Dermis microvascular lymphatic vessel endothelial cell (primary cell): ENCODE results near the gene FAM118A. TPM values are rescaled to one million over a fixed set of nuclear protein-coding genes. Genes with fewer than 3 reads are reported as not detected.
A peak's percentile ranks its signal among the peaks of the same experiment; 100 is the strongest.
"Not testable (repeated sequence)": the region's sequence is repeated elsewhere in the genome, so short reads cannot be mapped to it uniquely, and the experiment has no call there.

Experiments
- DNase-seq, 2 donors: peaks; one replicate each; pipeline versions ENCODE4 v3.0.0 to v3.0.0-alpha.2; 2010; ENCODE audit warnings: low read depth in 2 of 2
- total RNA-seq: library from RNA; depleted of rRNA; stranded (reverse); fragments of >200 nt; gene quantifications from 2 replicates; pipeline ENCODE4 v1.2.1, GENCODE V29; 2014

The FAM118A gene
- total RNA-seq, 1 donor from 2014 or later, result 9.0 TPM

DNA sequence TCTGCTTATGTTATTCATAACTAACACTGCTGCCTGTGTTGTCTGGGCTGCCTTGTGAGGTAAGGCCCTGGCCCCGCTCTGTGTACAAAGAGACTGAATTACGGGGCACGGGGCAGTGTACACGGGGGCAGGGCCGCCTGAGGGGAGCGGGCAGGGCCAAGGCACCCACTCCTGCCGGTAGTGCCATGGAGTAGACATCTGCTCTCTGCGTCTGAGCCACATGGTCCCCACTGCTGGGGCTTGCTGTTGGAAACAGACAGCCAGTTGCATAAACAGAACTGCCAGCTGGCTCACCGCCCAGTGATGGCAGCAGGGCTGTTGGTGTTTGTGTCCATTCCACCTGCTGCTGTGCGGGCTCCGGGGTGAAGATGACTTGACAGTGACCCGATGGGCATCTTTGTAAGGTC, 19.8 kb downstream of the FAM118A start:
- peak; percentile 60 to 68 for DNase-seq

- no peak for DNase-seq
Measured at GRCh38 chr22:45330548-45330947, 20.8 kb downstream of the FAM118A start.

DNA sequence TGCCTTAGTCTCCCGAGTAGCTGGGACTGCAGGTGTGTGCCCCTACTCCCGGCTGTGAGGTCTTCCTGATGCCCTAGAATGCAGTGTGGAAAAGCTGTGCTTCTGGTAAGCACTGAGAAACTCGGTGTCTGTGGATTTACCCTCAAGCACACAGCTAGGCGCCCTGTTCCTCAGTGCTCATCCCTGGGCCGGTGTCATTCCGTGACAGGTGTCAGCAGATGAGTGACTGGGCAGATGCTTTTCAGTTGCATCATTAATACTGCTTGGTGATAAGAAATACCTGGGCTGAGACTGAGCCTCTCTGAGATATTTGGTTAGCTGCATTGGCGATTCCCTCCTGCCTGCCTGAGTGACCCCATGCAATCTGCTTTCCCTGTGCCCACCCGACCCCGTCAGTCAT, 21.8 kb downstream of the FAM118A start:
- no peak for DNase-seq

DNA sequence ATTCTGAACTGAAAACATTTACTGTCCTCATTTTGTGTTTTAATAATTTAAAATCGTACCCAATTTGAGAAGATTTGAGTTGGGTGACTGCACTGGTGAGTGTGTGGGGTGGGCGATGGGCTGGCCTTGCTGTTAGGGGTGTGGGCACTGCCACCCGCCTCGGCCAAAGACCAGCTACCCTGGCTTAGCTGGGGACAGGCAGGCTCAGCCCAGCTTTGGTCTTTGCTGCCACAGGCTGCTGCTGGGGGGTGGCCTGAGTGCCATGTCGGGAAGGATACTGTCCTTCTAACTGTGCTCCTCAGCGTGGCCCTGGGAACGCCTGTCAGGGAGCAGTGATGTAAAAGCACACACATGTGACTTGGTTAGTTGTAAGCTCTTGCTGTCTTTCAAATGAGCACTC, 22.3 kb downstream of the FAM118A start:
- DNase-seq, result no peak

DNA sequence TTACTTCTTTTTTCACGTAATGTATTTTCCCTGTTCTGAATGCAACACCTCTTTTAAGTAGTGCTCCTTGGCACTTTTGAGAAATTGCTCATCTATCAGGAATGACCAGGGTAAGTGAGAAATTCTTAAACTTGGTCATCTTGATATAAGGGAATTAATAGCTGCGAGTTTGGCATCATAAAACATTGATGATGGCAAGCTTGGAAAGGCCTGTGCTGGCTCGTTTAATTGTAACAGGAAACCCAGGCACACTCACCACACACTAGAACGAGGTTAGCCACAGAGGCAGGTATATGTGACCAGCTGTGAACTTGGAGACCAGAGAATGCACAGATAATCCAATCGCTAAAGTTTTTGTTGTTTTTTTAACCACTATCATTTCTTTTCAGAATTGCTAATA, 24.3 kb downstream of the FAM118A start:
- DNase-seq, result no peak

DNA sequence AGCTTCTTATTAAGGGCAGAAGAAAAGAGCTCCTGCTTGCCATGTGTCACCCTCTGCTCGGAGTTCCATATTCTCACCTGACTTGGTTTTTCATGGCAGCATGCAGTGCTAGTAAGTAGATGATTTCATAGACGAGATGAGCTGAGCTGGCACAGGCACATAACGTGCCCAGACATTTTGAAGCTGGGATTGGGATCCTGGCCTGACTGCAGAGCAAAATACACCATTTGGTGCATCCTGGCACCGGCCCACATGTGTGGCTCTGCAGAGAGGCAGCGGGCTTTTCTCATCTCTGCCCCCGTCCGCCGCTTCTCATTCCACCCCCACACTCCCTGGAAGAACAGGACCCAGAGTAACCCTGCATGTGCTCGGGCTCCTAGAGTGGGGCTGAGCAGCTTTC, 24.8 kb downstream of the FAM118A start:
- no peak for DNase-seq

GRCh38 chr22:45335021-45335818, 25.5 kb downstream of the FAM118A start:
- no peak for DNase-seq

DNA sequence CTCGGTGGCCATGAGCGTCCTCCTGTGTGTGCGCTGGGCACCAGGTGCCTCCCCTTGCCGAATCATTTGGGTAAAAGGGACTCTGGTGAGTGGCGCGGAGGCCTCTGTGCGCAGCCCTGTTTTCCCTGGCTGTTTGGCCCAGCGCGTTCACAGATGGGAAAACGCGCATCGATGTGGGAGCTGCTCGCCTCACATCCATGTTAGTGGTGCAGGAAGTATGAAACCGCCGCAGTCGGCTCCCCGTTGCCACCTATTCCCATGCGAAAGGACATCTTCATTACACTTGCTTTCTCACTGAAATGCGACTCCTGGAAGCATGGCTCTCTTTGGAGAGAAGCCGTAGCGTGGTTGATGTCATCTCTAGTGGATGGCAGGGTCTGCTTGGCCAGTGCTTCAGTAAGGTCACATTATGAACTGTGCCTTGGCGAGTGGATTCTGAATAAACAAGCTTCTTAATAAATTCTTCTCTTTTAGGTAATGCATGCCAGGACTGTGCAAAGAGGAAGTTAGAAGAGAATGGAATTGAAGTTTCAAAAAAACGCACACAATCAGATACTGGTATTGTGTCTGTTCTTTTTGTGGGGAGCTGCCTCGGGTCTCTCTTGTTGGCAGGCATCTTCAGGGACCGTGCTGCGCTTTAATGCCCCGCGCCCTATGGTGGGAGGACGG, 26.3 kb downstream of the FAM118A start:
- DNase-seq, result peak; percentile 20 to 69

- peak; percentile 99 to 100 for DNase-seq
Measured at GRCh38 chr22:45336971-45337431, 27.3 kb downstream of the FAM118A start.

DNA sequence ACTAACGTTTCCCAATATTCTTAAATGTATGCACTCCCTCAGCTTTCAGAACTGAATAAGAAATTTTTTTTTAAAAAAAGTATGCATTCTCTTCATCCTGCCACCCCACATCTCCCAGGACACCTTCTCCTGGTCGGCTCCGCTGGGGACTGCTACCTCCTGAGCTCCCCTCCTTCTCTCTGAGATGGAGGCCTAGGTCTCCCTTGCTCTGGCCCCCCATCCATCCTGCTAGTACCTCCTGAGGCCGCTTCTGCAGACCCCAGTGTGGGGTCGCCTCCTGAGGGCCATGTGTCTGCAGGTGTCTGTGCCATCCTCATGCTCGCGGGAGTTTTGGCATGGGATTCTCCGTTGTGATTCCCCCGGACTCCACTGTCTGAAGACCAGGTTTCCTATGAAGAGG, 27.8 kb downstream of the FAM118A start:
- no peak for DNase-seq

GRCh38 chr22:45338795-45339194, 29.1 kb downstream of the FAM118A start:
- no peak for DNase-seq

DNA sequence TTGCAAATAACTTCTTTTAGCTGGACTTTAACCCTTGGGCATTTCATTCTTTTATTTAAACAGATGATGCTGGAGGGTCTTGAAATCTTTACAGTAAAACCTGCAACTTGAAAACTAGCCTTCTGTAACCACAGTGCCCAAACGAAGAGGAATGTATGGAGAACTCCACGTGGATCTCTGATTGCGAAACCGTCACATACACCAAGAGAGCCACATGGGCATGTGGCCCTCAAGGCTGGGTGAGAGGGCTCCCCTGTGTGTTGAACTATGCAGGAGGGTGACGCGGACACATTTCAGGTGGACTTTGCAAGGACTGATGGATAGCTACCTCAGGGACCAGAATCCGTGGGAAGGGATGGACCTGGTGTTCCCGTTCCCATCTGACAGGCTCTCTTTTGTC, 30.6 kb downstream of the FAM118A start:
- no peak for DNase-seq

DNA sequence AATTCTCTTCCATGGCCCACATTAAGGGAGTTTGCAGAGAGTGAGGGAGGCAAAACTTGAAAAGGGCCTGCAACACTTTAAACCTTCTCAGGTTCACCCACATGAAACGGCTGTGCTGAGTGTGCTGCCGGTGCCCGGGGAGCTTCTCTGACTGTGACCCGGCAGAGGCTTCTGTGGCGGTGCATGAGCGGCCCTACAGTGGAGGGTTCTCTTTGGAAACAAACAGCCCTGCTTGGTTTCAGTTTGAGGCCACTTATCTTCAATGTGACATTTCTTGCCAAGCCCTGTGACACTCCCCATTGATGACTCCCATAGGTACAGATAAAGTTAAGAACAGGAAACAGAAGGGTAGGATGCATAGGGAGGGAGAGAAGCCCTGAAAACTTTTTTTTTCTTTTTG, 31.8 kb downstream of the FAM118A start:
- no peak for DNase-seq

GRCh38 chr22:45343143-45343542, 33.4 kb downstream of the FAM118A start:
- no peak for DNase-seq

- DNase-seq, result no peak
Measured at GRCh38 chr22:45344334-45344733, 34.6 kb downstream of the FAM118A start.

- no peak for DNase-seq
Measured at GRCh38 chr22:45349916-45350315, 40.2 kb downstream of the FAM118A start.

DNA sequence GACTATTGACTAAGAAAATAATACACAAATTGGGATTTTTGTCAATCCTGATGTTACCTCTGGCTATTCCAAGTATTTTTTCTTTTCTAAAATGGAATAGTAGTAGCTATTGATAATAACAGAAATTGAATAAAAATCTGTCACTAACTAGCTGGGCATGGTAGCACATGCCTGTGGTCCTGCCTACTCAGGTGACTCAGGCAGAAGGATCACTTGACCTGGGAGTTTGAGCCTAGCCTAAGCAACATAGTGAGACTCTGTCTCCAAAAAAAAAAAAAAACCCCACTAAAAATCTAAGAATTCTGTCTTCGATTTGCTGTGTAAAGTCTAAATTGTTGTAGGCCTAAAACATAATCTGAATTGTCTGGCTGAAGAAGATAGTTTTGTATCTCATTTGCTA, 42.2 kb downstream of the FAM118A start:
- DNase-seq, result no peak

GRCh38 chr22:45352757-45353156, 43.0 kb downstream of the FAM118A start:
- not testable (repeated sequence) for DNase-seq

DNA sequence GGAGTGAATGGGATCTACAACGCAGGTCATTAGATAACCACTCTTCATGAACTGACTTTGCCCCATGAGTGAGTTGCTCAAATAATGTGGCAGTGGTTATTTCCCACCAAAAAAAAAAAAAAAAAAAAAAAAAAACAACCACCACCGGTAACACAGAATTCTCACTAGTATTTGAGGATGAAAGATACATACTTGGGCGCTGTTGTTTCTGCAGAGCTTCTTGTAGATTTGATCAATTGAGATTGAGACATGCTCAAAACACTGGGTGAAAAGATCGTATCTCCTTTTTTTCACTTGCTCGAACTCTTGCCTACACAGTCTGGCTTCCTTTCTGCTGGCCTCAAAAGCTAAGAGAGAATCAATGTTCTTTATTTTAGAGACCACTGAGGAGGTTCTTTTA, 44.1 kb downstream of the FAM118A start:
- DNase-seq, result no peak

- DNase-seq, result no peak
Measured at GRCh38 chr22:45357490-45357889, 47.8 kb downstream of the FAM118A start.

DNA sequence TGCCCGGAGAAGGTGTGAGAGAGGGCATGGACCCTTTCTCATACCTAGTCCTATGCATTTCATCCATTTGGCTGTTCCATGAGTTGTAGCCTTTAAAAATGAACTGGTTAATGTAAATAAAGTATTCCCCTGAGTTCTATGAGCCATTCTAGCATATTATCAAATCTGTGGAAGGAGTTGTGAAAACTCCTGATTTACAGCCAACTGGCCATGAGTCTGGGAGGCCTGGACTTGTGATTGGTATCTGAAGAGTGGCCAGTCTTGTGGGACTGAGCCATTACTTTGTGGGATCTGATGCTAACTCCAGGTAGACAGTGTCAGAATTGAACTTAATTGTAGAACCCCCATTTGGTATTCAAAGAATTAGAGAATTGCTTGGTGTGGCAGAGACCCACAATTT, 48.4 kb downstream of the FAM118A start:
- no peak for DNase-seq

DNA sequence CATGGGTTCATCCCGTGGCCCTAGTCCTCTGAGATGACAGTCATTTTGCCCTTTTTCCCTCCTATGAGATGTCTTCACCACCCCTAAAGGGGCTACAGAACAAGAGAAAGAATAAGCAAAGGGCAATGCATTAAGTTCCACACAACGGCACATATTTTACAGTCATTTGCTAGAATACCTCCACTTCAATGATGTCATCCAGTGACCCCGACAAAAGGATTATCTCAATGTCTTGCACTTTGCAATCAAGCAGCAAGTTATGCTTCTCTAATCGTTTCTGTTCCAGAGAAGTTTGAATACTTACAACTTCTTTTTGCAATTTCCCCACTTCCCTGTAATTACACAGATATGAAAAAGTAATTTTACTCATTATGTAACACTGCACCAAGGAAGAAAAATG, 49.9 kb downstream of the FAM118A start:
- no peak for DNase-seq

DNA sequence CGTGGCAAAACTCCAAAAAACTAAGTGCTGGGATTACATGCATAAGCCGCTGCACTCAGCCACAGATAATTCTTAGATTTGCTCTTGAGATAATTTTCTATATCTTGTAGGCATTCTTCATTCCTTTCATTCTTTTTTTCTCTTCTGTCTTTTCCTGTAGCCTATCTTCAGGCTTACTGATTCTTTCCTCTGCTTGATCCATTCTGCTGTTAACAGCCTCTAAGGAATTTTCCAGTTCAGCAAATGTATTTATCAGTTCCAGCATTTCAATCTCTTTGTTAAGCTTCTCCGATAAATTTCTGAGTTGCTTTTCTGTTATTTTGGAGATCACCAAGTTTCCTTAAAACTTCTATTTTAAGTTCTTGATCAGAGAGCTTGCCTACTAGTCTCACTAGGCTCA, 57.0 kb downstream of the FAM118A start:
- DNase-seq, result no peak
